ENCODE data around the gene ING5.
"Not testable (repeated sequence)": the region's sequence is repeated elsewhere in the genome, so short reads cannot be mapped to it uniquely, and the experiment has no call there.

ING5 gene

DNA sequence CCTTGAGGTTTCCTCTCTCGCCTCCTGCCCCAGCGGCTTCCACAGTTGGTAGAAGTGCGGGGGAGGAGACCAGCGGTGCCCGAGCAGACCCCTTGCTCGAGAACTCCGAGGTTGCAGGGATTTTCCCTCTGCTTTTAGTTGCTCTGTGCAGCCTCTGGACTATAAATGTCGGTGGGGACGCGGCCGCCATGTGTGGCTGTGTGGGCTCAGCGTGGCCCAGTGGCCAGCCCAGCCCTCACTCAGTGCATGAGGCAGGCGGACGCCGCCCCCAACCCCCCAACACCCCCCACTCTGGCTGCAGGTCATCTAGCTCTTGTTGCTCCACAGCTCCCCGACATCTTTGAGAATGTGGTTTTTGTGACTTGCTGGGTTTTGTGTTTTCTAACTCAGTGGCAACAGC is 17.3 kb downstream of the ING5 start:
- no peak overlapping the region for H3K4me3 Mint-ChIP-seq

GRCh38 chr2:241720099-241720498 is 18.3 kb downstream of the ING5 start:
- Mint-ChIP-seq H3K4me3 (no peak overlapping the region), H3K4me1 (ENCODE audit: low read depth) (no peaks in the 10 kb centered on the region), H3K27ac (no peak overlapping the region), H3K9me3 (peaks cover 2% of the 10 kb centered on the region), H3K27me3 (no peaks in the 10 kb centered on the region), H3K36me3 (ENCODE audit: low read depth) (peaks cover 88% of the 10 kb centered on the region)
- no peak for DNase-seq

More for the DNA sequence above, 17.3 kb downstream of the ING5 start:
- Mint-ChIP-seq H3K36me3 (ENCODE audit: low read depth) (peaks cover 86% of the 10 kb centered on the region), H3K27me3 (no peaks in the 10 kb centered on the region), H3K27ac (no peak overlapping the region), H3K9me3 (peaks cover 2% of the 10 kb centered on the region), H3K4me1 (ENCODE audit: low read depth) (no peaks in the 10 kb centered on the region)
- DNase-seq = no peak

- H3K36me3 Mint-ChIP-seq (ENCODE audit: low read depth) = peaks cover 90% of the 10 kb centered on the region
- H3K27ac Mint-ChIP-seq = no peak overlapping the region
- no peak for DNase-seq
Measured at GRCh38 chr2:241720560-241720959, 18.7 kb downstream of the ING5 start.

DNA sequence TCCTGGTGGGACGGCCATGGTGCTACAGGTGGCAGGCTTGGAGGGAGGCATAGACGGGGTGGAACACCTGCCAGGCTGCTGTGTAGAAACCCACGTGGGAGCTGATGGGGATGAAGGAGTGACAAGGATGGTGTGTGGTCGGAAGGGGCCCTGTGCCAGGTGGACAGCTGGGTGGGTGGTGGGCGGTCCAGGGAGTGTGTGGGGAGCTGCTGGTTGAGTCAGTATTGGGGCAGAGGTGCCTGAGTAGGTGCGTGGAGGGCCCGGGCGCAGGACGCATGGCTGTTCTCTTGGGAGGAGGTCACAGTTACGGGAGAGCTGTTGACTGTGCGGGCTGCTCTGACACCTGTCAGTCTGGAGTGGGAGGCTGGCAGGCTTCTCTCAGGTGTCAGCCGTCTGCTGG is 20.0 kb downstream of the ING5 start:
- Mint-ChIP-seq H3K27ac (no peak overlapping the region), H3K36me3 (ENCODE audit: low read depth) (peaks cover 84% of the 10 kb centered on the region), H3K9me3 (peaks cover 2% of the 10 kb centered on the region), H3K27me3 (no peaks in the 10 kb centered on the region), H3K4me3 (no peak overlapping the region), H3K4me1 (ENCODE audit: low read depth) (no peaks in the 10 kb centered on the region)
- DNase-seq = no peak

More at GRCh38 chr2:241720560-241720959, 18.7 kb downstream of the ING5 start:
- Mint-ChIP-seq H3K9me3 (peaks cover 2% of the 10 kb centered on the region), H3K4me1 (ENCODE audit: low read depth) (no peaks in the 10 kb centered on the region), H3K4me3 (no peak overlapping the region), H3K27me3 (no peaks in the 10 kb centered on the region)

DNA sequence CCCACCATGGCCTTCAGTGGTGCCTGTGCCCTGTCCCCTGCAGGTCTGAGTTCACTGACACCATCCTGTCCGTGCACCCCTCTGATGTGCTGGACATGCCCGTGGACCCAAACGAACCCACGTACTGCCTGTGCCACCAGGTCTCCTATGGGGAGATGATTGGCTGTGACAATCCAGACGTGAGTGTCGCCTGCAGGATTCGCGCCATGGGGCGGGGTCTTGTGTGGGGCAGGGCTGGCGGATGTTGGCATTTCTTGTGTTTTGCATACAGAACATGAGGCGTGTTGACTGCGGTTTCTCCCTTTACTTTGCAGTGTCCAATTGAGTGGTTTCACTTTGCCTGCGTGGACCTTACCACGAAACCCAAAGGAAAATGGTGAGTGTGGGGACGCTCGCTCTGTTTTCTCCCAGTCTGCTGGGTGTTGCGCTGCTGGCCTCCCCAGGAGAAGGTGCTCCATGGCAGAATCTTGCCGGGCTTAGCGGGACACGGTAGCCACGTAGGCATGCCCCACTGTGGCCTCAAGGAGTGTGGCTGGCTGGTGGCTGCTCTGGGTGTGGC is 21.1 kb downstream of the ING5 start:
- no peak overlapping the region for H3K27ac Mint-ChIP-seq
- H3K27me3 Mint-ChIP-seq = no peaks in the 10 kb centered on the region
- no peak for DNase-seq
- peaks cover 2% of the 10 kb centered on the region for H3K9me3 Mint-ChIP-seq
- H3K4me3 Mint-ChIP-seq = no peak overlapping the region
- H3K36me3 Mint-ChIP-seq (ENCODE audit: low read depth) = peaks cover 85% of the 10 kb centered on the region
- H3K4me1 Mint-ChIP-seq (ENCODE audit: low read depth) = no peaks in the 10 kb centered on the region

DNA sequence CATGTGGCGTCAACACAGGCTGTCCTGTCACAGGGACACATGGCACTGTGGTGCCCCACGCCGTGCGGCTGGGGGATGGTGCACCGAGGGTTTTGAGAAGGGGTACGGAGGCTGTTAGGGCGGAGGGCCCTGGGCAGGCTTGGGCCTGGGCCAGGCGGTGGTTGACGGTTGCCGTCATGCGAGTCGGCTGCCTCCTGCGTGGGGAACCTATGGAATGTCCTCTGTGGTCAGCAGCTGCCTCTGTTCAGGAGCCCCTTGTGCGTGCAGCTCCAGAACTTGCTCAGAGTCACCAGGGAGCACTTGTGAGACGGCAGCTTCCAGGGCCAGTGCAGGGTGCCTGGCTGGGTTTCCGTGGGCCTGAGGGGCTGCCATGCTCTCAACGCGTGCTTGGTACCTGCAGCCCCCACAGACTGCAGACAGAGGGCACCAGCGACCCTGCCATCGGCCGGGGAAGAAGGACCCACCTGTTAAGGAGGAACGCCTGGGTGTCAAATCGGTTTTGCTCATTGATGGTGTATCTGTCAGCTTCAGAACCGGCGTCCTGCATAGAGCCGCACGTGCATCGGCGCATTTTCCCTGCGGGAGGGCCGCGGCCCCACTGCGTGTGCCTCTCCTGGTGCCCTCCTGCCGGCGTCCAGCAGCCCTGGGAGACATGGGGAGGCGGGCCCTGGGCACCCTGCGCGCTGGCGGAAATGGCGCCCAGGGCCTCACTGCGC is 22.6 kb downstream of the ING5 start:
- Mint-ChIP-seq H3K27ac (no peak overlapping the region), H3K27me3 (no peaks in the 10 kb centered on the region), H3K4me1 (ENCODE audit: low read depth) (peaks cover 1% of the 10 kb centered on the region), H3K4me3 (no peak overlapping the region), H3K36me3 (ENCODE audit: low read depth) (peaks cover 78% of the 10 kb centered on the region), H3K9me3 (peaks cover 2% of the 10 kb centered on the region)
- DNase-seq = no peak

DNA sequence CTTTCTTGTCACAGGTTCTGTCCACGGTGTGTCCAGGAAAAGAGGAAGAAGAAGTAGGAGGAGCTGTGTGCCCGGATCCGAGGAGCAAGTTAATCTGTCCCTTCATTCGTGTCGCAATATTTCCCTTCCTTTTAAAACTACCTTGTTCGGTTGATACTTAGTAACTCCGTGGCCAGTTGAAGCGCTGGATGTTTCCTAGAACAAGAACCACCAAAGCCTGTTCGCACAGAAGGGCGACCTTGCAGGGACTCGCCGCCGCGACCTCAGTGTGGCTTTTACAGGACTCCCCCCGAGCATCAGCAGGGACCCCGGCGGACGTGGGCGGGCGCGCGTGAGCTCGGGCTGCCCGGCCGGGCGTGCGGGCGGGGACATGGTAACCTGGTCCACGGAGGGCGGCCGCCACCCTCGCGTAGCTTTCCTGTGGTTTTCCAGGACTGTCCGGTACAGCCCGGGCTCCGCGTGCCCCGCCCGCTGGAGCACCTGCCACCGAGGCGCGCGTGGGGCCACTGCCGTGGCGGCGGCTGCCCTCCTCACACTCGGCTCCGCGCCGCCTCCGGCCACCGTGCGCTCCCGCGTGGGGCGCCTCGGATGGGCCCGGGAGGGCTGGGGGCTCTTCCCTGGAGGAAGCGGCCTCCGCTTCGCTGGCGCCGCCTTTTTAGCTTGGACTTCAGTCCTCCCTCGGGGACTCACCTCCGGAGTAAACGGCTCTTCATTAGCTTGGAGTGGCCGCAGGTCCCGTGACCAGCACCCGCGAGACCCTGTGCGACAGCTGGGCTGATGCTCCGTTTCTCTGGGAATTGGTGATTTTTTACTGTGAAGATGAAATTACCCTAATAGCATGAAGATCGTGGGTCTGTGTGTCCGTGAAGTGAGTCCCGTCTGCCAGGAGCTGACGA is 23.4 kb downstream of the ING5 start:
- no peak for DNase-seq
- H3K4me3 Mint-ChIP-seq = no peak overlapping the region
- peaks cover 2% of the 10 kb centered on the region for H3K9me3 Mint-ChIP-seq
- no peaks in the 10 kb centered on the region for H3K27me3 Mint-ChIP-seq
- peaks cover 70% of the 10 kb centered on the region for H3K36me3 Mint-ChIP-seq (ENCODE audit: low read depth)
- peaks cover 9% of the 10 kb centered on the region for H3K4me1 Mint-ChIP-seq (ENCODE audit: low read depth)
- H3K27ac Mint-ChIP-seq = peak overlapping the region; percentile 20

GRCh38 chr2:241726459-241726858 is 24.6 kb downstream of the ING5 start:
- Mint-ChIP-seq H3K27me3 (no peaks in the 10 kb centered on the region), H3K9me3 (peaks cover 2% of the 10 kb centered on the region), H3K27ac (no peak overlapping the region), H3K4me3 (no peak overlapping the region), H3K4me1 (ENCODE audit: low read depth) (peaks cover 22% of the 10 kb centered on the region), H3K36me3 (ENCODE audit: low read depth) (peaks cover 63% of the 10 kb centered on the region)
- DNase-seq = no peak

- peaks cover 48% of the 10 kb centered on the region for H3K36me3 Mint-ChIP-seq (ENCODE audit: low read depth)
- H3K9me3 Mint-ChIP-seq = no peaks in the 10 kb centered on the region
- peaks cover 31% of the 10 kb centered on the region for H3K4me1 Mint-ChIP-seq (ENCODE audit: low read depth)
- H3K4me3 Mint-ChIP-seq = no peak overlapping the region
- H3K27me3 Mint-ChIP-seq = no peaks in the 10 kb centered on the region
- no peak overlapping the region for H3K27ac Mint-ChIP-seq
- DNase-seq = no peak
Measured at GRCh38 chr2:241728000-241728399, 26.2 kb downstream of the ING5 start.

DNA sequence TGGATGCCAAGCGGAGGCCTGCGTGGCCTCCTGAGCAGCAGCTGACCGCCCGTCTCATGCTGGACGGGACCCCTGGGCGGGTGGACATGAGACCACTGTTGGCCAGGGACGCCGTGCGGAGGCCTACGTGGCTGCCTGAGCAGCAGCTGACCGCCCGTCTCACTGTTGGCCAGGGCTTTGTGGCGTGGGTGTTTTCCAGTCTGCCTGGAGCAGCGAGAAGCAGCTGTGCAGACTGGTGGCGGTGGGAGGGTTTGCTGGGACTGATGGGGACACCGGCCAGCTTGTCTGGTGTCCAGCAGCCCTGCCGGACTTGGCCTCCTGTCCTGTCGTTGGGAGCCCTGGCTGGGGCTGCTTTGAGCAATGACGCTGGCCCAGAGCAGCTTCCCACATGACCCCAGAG is 26.8 kb downstream of the ING5 start:
- no peaks in the 10 kb centered on the region for H3K27me3 Mint-ChIP-seq
- no peaks in the 10 kb centered on the region for H3K9me3 Mint-ChIP-seq
- peaks cover 36% of the 10 kb centered on the region for H3K4me1 Mint-ChIP-seq (ENCODE audit: low read depth)
- H3K36me3 Mint-ChIP-seq (ENCODE audit: low read depth) = peaks cover 42% of the 10 kb centered on the region
- no peak for DNase-seq
- H3K4me3 Mint-ChIP-seq = no peak overlapping the region
- no peak overlapping the region for H3K27ac Mint-ChIP-seq

DNA sequence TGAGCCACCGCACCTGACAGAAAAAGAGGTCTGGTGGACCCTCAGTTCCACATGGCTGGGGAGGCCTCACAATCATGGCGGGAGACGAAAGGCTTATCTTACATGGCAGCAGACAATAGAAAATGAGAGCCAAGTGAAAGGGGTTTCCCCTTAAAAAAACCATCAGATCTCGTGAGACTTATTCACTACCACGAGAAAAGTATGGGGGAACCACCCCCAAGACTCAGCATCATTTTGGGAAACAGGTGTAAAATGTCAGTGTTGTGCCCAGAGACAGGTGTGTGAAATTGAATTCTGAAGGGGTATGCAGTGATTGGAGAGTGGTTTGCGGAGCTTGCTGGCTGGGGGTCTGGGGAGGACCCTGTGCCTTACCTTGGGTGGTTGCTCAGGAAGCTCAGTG is 28.0 kb downstream of the ING5 start:
- Mint-ChIP-seq H3K9me3 (no peaks in the 10 kb centered on the region), H3K27me3 (no peaks in the 10 kb centered on the region), H3K4me3 (peak overlapping the region; percentile 11), H3K36me3 (ENCODE audit: low read depth) (peaks cover 29% of the 10 kb centered on the region), H3K27ac (peak overlapping the region; percentile 74), H3K4me1 (ENCODE audit: low read depth) (peaks cover 39% of the 10 kb centered on the region)
- no peak for DNase-seq

GRCh38 chr2:241730671-241731293 is 28.9 kb downstream of the ING5 start:
- Mint-ChIP-seq H3K27ac (peak overlapping the region; percentile 74), H3K4me1 (ENCODE audit: low read depth) (peaks cover 44% of the 10 kb centered on the region), H3K36me3 (ENCODE audit: low read depth) (peaks cover 28% of the 10 kb centered on the region), H3K9me3 (no peaks in the 10 kb centered on the region), H3K4me3 (no peak overlapping the region), H3K27me3 (no peaks in the 10 kb centered on the region)
- no peak for DNase-seq

GRCh38 chr2:241732513-241733186 is 30.8 kb downstream of the ING5 start:
- H3K27me3 Mint-ChIP-seq, H3K9me3 Mint-ChIP-seq, H3K4me3 Mint-ChIP-seq, H3K27ac Mint-ChIP-seq: not testable (repeated sequence)
- H3K4me1 Mint-ChIP-seq (ENCODE audit: low read depth) = peaks cover 53% of the 10 kb centered on the region
- peak; percentile 76 for DNase-seq
- H3K36me3 Mint-ChIP-seq (ENCODE audit: low read depth) = peaks cover 26% of the 10 kb centered on the region

Measured in activated T-cell treated with anti-CD3 and anti-CD28 coated beads, Interleukin-2, amount 50 U/mL, for 24 hours (primary cell).